Endothelial cell of hepatic sinusoid (primary cell): ENCODE data around the gene MOB3A.
"Not testable (repeated sequence)": the region's sequence is repeated elsewhere in the genome, so short reads cannot be mapped to it uniquely, and the experiment has no call there.

Source experiments
- in situ Hi-C: cut with HindIII; loops from 2 replicates; pipeline ENCODE4 v1.10.0; 2017; ENCODE audit warnings: low sequenced_read_pairs

MOB3A gene

GRCh38 chr19:2037651-2038255 lies 58.4 kb downstream of the MOB3A start:
- in situ Hi-C loops, result no loop called here

DNA sequence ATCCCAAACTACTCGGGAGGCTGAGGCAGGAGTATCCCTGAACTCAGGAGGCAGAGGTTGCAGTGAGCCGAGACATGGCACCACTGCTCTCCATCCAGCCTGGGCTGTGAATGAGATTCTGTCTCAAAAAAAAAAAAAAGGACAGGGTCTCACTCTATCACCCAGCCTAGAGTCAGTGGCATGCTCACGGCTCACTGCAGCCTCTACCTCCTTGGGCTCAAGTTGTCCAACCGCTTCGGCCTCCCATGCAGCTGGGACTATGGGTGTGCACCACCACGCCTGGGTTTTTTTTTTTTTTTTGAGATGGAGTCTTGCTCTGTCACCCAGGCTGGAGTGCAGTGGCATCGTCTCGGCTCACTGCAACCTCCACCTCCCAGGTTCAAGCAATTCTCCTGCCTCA lies 59.7 kb downstream of the MOB3A start:
- in situ Hi-C loops, result no loop called here

DNA sequence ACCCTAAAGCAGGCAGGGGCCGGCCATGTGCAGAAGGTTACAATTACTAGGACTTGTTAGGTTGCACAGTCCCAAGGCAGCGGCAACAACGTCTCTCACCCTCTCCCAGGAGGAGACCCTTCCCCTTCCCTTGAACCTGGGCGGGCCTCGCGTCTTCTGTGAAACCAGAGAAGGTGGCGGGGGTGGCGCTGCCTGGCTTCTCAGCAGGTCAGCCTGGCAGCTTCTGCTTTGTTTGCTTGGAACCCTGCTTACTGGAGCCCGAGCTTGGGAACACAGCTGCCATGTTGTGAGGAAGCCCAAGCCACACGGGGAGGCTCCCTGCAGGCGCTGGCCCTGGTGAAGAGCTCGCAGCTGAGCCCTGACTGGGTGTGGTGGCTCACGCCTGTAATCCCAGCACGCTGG lies 60.5 kb downstream of the MOB3A start:
- in situ Hi-C loops, result no loop called here

DNA sequence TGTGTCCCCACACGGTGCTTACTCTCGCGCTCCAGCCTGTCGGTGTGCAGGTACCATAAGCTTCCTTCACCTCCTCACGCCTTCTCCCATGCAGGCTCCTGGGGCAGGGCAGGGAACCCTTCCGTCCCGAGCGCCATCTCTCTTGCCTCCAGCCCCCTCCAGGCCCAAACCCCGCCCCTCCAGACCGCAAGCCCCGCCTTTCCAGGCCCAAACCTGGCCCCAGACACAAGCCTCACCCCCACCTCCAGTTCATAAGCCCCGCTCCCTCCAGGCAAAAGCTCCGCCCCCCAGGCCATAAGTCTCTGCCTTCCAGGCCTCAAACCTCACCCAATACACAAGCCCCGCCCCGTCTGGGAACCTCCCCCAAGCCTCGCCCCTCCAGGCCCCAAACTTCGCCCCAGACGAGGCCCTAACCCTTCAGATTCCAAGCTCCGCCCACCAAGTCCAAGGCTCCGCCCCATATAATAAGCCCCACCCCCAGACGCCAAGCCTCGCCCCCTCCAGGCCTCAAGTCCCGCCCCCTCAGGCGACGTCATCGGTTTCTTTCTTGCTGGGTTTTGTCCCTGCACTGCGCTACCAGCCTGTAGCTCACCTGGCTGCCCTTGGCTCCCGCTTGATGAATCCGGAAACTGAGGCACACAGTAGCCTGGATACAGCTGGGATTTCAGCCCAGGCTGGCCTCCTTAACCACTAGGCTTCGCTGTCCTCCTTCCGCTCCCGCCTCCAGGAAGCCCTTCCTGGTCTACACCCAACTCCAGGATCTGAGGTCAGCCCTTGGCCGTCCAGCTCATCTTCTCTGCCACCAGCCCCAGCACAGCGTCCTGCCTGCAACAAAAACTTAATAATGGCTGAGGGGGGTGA lies 61.2 kb downstream of the MOB3A start:
- in situ Hi-C loops, result no loop called here

GRCh38 chr19:2034253-2034652 lies 61.9 kb downstream of the MOB3A start:
- in situ Hi-C loops, result not testable (repeated sequence)

GRCh38 chr19:2033825-2034159 lies 62.3 kb downstream of the MOB3A start:
- in situ Hi-C loops, result no loop called here

GRCh38 chr19:2033115-2033824 lies 62.9 kb downstream of the MOB3A start:
- in situ Hi-C loops, result no loop called here

- in situ Hi-C loops, result no loop called here
These were observed 63.7 kb downstream of the MOB3A start for GRCh38 chr19:2032296-2032941.

- in situ Hi-C loops, result no loop called here
These were observed 68.8 kb downstream of the MOB3A start for GRCh38 chr19:2027361-2027760.

DNA sequence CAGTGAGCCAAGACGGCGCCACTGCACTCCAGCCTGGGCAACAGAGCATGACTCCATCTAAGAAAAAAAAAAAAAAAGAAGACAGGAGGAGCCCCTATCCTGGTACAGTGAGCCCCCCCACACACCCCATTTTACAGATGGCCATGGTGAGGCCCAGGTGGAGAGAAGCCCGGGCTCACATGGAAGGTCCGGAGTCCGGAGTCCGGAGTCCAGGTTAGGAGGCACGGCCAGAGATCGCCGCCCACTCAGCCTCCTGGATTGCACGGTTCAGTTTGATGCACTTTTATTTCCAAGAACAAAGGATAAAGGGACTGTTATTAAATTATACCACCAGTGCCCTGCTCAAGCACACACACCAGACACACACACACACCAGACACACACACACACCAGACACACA lies 69.4 kb downstream of the MOB3A start:
- in situ Hi-C loops, result no loop called here

- in situ Hi-C loops, result no loop called here
These were observed 73.8 kb downstream of the MOB3A start for GRCh38 chr19:2022289-2022688.

DNA sequence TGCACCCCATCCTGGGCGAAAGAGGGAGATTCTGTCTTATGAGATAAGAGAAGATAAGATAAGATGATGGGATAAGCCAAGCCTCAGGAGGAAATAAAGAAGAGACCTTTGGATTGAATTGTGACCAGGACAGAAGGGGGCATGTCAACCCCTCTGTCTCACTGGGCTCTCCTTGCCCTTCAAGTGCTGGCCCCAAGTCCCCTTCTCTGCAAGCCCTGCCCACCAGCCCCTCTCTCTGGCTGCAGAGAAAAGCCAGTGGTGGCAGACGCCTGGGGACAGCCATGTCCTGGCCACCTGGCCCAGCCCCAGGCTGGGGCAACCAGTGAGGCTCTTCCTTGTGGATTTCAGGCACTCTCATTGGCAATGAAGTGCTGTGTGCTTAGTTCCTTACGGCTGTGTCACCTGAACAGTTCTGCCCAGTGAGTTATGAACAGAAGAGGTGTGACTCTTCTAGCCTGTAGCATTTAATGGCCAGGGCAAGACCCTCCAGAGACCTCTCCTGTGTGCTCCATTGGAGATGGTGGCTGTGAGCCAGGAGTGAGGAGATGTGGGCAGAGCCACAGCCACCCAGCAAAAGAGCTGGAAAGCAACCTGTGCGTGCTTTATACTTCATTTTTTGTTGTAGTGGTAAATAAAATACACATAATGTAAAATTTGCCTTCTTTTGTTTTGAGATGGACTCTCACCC lies 74.5 kb downstream of the MOB3A start:
- in situ Hi-C loops, result no loop called here
